GM12878 (cell line): ENCODE data around the gene LARP6. TPM values are rescaled to one million over a fixed set of nuclear protein-coding genes. Genes with fewer than 3 reads are reported as not detected.

ENCODE experiments used
- EP300 ChIP-seq, 2 experiments: fragments of 150-350 bp in 1 of 2; IDR thresholded peaks; 2 replicates each; pipeline ENCODE4 v1.6.1; 2011 to 2012; ENCODE audit warnings: low read depth in 2 of 2, low read length in 2 of 2, borderline replicate concordance in 1 of 2, improper control_type of control experiment in 1 of 2, inconsistent platforms in 1 of 2; ENCODE audit not compliant: control insufficient read depth in 1 of 2
- HDGF ChIP-seq: fragments of 450-650 bp; IDR thresholded peaks from 2 replicates; pipeline ENCODE4 v1.6.1; 2016; ENCODE audit warnings: antibody characterized with exemption
- KLF5 ChIP-seq: fragments of 450-650 bp; IDR thresholded peaks from 2 replicates; pipeline ENCODE4 v1.6.1; 2014; ENCODE audit warnings: mild to moderate bottlenecking; ENCODE audit not compliant: partially characterized antibody
- MTA2 ChIP-seq: fragments of 450-650 bp; IDR thresholded peaks from 2 replicates; pipeline ENCODE4 v1.6.1; 2016; ENCODE audit warnings: low read depth, mild to moderate bottlenecking, moderate library complexity
- MXI1 ChIP-seq: fragments of 150-350 bp; IDR thresholded peaks from 2 replicates; pipeline ENCODE4 v1.6.1; 2011; ENCODE audit warnings: low read depth, mild to moderate bottlenecking, inconsistent platforms, low read length, improper control_type of control experiment
- POLR2A ChIP-seq: IDR thresholded peaks from 2 replicates; pipeline ENCODE4 v1.6.1; 2011; ENCODE audit warnings: low read depth, mild to moderate bottlenecking, low read length
- RUNX3 ChIP-seq: IDR thresholded peaks from 2 replicates; pipeline ENCODE4 v1.6.1; 2012; ENCODE audit warnings: low read length, inconsistent platforms
- SIX5 ChIP-seq: IDR thresholded peaks from 2 replicates; pipeline ENCODE4 v1.6.1; 2011; ENCODE audit warnings: mild to moderate bottlenecking, low read depth, low read length, moderate library complexity; ENCODE audit not compliant: severe bottlenecking
- TCF3 ChIP-seq: IDR thresholded peaks from 2 replicates; pipeline ENCODE4 v1.6.1; 2012; ENCODE audit warnings: low read depth, mild to moderate bottlenecking, low read length, borderline replicate concordance; ENCODE audit not compliant: insufficient read depth
- ZSCAN29 ChIP-seq: fragments of 450-650 bp; IDR thresholded peaks from 2 replicates; pipeline ENCODE4 v1.6.1; 2017; ENCODE audit warnings: mild to moderate bottlenecking, moderate library complexity
- polyA plus RNA-seq, 11 experiments: library from polyadenylated mRNA; depleted of rRNA in 4 of 11; unstranded in 6 of 11; stranded (reverse) in 5 of 11; fragments of >200 nt; fragmentation: Nextera tagmentation in 4 of 11; fragmentation: Illumina TruSeq in 1 of 11; extraction: Ambion mirVana in 4 of 11; extraction: Trizol in 1 of 11; gene quantifications; 1 replicate in 1 of 11; 2 replicates in 10 of 11; pipeline versions ENCODE4 v1.2.1 to v1.2.3, GENCODE V29; 2011 to 2016; ENCODE audit warnings: inconsistent platforms in 2 of 11, missing spikeins in 2 of 11, low read depth in 1 of 11
- total RNA-seq, 4 experiments: library from RNA; depleted of rRNA in 3 of 4; stranded (reverse); fragments of >200 nt in 3 of 4; fragmentation: Illumina TruSeq in 1 of 4; extraction: Trizol in 1 of 4; gene quantifications; 2 replicates each; pipeline versions ENCODE4 v1.2.1 to v1.2.3, GENCODE V29; 2013 to 2021
- TF ChIP-seq, protein P1 (sequence below): fragments of 450-650 bp; IDR thresholded peaks from 2 replicates; pipeline ENCODE4 v1.6.1; 2018; ENCODE audit warnings: borderline replicate concordance, mild to moderate bottlenecking; ENCODE audit not compliant: partially characterized antibody
- TF ChIP-seq, protein P2 (sequence below): fragments of 450-650 bp; formaldehyde crosslinking; IDR thresholded peaks from 2 replicates; pipeline ENCODE4 v1.4.0; 2022; ENCODE audit warnings: mild to moderate bottlenecking, moderate library complexity
- TF ChIP-seq, protein P3 (sequence below): IDR thresholded peaks from 2 replicates; pipeline ENCODE4 v1.6.1; 2011; ENCODE audit warnings: low read depth, low read length, improper control_type of control experiment, borderline replicate concordance
- TF ChIP-seq, protein P4 (sequence below): fragments of 150-350 bp; IDR thresholded peaks from 2 replicates; pipeline ENCODE4 v1.6.1; 2014; ENCODE audit warnings: mild to moderate bottlenecking, low read depth, low read length

LARP6 gene
- total and polyA plus RNA-seq, 10 of the 15 experiments (the other 5 are each of a cell fraction or from before 2014, with no cell fraction given) = 0.74 to 14.6 (median 3.9) TPM

DNA sequence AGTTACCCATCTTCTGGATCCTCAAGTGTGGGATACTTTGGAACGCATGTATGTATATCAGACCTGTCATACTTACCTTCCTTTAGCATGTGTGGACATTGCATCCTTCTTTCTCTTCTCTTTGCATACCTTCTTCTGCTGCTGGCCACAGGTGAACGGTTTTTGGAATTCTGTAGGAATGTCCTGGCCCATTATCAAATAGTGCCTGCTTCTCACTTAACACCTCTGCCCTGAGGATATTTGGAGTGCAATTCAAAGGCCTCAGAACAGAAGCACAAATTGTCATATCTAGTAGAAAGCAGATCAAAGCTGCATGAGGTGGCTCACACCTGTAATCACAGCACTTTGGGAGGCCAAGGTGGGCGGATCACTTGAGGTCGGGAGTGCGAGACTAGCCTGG is 56.5 kb downstream of the LARP6 start (continued):
- TF ChIP-seq, protein P1, sequence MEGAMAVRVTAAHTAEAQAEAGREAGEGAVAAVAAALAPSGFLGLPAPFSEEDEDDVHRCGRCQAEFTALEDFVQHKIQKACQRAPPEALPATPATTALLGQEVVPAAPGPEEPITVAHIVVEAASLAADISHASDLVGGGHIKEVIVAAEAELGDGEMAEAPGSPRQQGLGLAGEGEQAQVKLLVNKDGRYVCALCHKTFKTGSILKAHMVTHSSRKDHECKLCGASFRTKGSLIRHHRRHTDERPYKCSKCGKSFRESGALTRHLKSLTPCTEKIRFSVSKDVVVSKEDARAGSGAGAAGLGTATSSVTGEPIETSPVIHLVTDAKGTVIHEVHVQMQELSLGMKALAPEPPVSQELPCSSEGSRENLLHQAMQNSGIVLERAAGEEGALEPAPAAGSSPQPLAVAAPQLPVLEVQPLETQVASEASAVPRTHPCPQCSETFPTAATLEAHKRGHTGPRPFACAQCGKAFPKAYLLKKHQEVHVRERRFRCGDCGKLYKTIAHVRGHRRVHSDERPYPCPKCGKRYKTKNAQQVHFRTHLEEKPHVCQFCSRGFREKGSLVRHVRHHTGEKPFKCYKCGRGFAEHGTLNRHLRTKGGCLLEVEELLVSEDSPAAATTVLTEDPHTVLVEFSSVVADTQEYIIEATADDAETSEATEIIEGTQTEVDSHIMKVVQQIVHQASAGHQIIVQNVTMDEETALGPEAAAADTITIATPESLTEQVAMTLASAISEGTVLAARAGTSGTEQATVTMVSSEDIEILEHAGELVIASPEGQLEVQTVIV = no peak
- TF ChIP-seq ZSCAN29 = no peak
- no peak for TF ChIP-seq SIX5
- TF ChIP-seq, protein P2, sequence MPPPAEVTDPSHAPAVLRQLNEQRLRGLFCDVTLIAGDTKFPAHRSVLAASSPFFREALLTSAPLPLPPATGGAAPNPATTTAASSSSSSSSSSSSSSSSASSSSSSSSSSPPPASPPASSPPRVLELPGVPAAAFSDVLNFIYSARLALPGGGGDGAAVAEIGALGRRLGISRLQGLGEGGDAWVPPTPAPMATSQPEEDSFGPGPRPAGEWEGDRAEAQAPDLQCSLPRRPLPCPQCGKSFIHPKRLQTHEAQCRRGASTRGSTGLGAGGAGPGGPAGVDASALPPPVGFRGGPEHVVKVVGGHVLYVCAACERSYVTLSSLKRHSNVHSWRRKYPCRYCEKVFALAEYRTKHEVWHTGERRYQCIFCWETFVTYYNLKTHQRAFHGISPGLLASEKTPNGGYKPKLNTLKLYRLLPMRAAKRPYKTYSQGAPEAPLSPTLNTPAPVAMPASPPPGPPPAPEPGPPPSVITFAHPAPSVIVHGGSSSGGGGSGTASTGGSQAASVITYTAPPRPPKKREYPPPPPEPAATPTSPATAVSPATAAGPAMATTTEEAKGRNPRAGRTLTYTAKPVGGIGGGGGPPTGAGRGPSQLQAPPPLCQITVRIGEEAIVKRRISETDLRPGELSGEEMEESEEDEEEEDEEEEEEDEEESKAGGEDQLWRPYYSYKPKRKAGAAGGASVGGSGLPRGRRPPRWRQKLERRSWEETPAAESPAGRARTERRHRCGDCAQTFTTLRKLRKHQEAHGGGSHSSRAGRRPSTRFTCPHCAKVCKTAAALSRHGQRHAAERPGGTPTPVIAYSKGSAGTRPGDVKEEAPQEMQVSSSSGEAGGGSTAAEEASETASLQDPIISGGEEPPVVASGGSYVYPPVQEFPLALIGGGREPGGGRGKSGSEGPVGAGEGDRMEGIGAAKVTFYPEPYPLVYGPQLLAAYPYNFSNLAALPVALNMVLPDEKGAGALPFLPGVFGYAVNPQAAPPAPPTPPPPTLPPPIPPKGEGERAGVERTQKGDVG = no peak
- TF ChIP-seq POLR2A = no peak
- TF ChIP-seq, protein P3, sequence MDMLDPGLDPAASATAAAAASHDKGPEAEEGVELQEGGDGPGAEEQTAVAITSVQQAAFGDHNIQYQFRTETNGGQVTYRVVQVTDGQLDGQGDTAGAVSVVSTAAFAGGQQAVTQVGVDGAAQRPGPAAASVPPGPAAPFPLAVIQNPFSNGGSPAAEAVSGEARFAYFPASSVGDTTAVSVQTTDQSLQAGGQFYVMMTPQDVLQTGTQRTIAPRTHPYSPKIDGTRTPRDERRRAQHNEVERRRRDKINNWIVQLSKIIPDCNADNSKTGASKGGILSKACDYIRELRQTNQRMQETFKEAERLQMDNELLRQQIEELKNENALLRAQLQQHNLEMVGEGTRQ = no peak
- TF ChIP-seq RUNX3 = no peak
- TF ChIP-seq MXI1 = no peak
- no peak for TF ChIP-seq MTA2
- no peak for TF ChIP-seq EP300 (IDR thresholded peaks at IDR 0.05; ENCODE audit: borderline replicate concordance in 1 of 2, control insufficient read depth in 1 of 2, low read depth in 2 of 2, low read length in 2 of 2)
- TF ChIP-seq, protein P4, sequence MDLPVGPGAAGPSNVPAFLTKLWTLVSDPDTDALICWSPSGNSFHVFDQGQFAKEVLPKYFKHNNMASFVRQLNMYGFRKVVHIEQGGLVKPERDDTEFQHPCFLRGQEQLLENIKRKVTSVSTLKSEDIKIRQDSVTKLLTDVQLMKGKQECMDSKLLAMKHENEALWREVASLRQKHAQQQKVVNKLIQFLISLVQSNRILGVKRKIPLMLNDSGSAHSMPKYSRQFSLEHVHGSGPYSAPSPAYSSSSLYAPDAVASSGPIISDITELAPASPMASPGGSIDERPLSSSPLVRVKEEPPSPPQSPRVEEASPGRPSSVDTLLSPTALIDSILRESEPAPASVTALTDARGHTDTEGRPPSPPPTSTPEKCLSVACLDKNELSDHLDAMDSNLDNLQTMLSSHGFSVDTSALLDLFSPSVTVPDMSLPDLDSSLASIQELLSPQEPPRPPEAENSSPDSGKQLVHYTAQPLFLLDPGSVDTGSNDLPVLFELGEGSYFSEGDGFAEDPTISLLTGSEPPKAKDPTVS = no peak
- no peak for TF ChIP-seq HDGF
- no peak for TF ChIP-seq KLF5
- TF ChIP-seq TCF3 = no peak
